GM21515 (cell line): Measurements from ENCODE around the gene KRT79.

Source experiments
- ATAC-seq: cut with Tn5 transposase; IDR thresholded peaks from one replicate; pipeline ENCODE4 v1.9.1; 2021; ENCODE audit not compliant: unreplicated experiment

Gene KRT79

DNA sequence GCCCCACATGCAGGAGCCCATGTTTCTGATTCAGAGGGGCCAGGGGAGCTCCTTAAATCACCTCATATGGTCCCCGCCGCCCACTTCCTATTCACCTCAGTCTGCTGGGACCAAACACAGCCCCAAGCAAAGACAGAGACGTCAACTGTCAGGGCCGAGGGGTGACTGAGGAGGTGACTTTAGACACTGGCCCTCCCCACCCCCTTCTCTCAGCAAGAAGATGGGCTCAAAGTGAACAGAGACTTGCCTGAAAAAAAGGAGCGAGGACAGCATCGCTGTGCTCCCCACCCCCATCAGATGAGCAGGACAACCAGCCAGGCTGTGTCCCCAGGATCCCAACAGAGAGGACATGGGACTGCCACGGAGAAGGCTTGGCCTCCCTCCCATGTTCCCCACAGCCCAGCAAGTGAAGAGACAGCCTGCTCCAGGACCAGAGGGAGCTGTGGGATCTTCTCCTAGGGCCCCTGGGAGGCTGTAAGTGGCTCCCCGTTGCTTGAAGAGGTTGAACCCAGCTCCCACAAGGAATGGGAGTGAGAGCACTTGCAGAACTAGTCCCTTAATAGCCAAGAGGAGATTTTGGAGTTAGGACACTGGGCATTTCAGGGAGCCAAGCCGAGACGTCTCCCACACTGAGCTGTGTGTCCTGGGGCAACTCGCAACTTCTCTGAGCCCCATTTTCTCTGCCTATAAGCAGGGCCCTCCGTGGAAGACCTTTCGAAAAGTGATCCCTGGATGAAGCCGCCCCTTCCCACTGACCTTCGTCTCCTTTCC, 1.3 kb upstream of the KRT79 start:
- ATAC-seq = no peak

DNA sequence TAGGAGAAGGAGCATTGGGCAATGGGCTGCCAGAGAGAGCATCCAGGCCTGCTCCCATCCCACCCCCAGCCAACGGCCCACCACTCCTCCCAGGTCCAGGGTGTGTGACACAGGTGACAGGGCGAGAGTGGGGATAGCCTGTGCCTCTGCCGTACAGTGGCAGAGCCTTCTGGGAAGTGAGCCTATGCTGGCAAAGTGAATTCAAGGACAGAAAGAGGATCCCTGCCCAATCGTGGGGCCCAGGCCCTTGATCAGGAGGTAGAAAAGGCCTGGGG, 553 bp upstream of the KRT79 start:
- ATAC-seq = no peak

DNA sequence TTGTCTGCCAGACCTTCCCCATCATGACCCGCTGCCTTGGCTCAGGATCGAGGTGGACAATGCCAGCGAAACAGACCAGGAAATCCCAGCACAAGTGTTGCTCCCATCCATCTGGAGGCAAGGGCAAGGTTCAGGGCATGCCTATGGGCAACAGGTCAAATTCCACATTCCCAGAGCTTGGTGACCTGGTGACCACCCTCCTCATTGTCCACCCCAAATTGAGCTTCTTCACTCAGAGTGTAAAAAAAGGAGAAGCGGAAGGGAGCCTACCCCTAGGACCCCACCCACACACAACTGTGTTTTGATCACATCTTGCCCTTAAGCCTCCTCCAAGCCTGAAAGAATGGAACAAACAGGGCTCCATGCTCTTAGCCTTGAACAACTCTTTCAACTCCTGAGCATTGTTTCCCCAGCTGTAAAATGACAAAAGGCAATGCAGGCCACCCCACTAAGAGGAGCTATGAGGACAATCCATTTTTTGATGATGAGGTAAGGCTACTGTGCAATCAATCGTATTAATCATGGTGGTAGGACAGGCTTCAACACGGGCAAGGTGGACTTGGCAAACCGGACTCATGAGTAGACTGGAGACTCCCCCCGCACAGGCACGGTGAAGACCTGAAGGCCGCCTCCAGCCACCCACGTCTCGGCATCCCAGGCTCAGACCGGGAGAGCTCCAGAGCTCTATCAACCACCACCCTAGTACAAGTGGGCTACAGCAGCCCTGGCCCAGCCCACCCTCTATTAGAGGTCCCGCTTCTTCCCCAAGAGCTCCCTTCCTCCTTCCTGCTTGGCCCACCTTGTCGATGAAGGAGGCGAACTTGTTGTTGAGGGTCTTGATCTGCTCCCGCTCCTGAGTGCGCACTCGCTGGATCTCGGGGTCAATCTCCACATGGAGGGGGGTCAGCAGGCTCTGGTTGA, 866 bp downstream of the KRT79 start:
- no peak for ATAC-seq

DNA sequence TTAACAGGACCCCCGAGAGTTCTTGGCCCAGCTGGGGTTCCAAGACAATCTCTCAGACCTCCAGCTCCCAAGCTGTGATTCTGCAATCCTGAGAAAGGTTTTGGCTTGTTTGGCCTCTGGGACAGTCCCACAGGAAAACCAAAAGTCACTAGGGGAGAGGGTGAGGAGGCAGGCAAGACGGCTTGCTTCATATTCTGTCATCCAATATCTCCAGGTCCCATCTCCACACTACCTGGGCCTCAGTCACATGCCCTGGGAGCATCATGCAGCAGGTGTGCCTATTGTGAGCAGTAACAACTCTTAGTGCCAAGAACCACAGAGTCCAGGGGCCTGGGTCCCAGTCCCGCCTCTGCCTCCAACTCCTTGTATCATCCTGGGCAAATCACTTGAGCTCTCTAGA, 1.7 kb downstream of the KRT79 start:
- no peak for ATAC-seq

DNA sequence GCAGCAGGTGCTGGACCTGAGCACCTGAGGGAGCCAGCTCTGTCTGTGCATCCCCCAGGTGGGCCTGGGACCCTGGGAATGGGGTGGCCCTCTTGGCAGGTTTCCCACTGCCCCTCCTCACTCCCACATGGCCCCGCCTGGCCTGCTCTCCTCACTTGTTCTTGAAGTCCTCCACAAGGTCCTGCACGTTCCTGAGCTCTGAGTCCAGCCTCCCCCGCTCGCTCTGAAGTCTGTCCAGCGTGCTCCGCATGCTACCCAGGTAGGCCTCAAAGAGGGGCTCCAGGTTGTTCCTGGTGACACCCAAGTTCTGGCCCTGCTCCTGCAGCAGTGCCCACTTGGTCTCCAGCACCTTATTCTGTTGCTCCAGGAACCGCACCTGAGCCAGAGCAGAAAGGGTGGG, 2.9 kb downstream of the KRT79 start:
- no peak for ATAC-seq

DNA sequence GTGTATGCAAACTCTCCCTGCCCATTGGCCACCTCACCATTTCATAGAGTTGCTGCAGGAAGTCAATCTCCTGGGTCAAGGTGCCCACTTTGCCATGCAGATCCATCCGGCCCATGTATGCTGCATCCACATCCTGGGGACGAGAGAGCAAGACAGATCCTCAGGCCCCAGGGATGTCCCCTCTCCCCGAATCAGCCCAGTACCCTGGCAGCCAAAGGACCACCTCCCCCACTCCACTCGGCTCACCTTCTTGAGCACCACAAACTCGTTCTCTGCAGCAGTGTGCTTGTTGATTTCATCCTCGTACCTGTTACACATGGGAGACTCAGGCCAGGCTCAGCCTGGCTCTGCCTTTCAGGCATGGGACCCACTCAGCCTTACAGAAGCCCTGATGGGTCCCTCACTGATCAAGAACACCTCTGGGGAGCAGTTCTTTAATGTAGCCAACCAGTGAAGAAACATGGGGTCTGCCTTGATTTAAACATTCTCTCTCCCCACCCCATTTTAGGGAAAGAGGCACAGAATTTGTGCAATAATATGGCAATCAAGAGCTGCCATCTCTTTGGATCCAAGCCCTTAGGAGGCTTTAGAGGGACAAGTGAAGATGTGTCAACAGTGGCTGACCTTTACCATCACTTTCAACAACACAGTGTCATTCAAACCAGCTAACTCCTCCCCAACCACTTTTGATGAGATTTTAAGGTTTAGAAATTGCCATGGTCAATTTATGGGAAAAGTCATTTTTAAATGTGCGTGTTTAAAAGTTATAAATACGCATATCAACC, 3.9 kb downstream of the KRT79 start:
- ATAC-seq = no peak

DNA sequence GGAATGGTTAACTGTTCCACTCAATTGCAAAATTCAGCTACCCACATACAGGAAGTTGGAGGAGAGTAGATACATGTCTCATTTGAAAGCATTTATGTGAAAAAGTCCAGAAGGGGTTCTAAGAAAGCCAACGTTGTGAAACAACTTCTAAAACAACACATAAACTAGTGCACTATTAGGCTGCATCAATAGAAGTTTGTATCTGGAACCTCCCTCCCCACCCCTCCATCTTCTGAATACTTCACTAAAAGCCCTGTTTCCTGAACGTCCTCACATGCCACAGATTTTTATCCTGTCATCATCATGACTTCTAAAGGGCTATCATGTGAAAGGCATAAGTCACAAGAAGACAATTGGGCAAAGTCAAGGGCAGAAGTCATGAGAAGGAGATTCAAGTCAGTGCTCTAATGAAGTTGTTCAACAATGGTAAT, 5.5 kb downstream of the KRT79 start:
- ATAC-seq = no peak

DNA sequence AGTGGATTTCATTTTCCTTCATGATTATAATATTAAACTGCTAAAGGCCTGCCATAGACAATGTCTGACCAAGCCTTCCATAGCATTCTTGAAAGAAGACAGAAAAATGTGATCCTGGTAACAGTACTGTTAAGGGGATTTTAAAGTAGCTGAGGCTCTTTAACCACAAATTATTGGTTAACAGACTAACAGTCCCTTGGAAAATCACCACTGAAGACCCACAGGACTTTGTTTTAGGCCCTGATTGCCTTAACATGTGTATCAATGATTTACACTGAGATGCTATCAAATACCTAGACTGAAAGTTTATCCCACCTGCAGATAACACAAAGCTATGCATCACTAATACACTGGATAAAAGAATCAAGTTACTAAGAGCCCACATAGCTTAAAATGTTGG, 6.0 kb downstream of the KRT79 start:
- ATAC-seq = no peak

DNA sequence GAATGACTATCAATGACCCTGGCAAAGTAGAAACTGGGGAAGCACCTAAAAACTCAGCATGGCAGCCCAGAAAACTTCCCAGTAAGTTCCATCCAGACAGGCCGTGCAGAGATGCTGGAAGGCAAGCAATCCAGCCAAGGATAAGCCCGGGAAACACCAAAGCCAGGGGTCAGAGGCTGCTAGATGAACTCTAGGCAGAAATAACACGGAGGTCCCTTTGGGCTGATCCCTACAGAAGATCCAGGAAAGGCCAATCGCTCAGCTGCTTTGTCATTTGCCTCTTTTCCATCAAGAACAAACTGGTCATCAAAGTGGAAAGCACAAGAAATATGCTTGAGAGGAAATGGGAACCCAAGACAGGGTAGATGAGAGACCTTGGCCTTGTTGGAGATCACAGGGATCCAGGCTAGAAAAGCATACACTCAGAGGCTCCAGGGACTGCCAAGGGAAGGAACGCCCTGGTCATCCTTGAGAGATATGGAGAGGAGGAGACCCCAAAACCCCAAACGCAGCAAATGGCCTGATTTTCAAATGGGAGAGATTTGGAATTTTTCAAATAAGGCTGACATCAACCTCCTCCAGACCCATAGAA, 6.5 kb downstream of the KRT79 start:
- no peak for ATAC-seq

DNA sequence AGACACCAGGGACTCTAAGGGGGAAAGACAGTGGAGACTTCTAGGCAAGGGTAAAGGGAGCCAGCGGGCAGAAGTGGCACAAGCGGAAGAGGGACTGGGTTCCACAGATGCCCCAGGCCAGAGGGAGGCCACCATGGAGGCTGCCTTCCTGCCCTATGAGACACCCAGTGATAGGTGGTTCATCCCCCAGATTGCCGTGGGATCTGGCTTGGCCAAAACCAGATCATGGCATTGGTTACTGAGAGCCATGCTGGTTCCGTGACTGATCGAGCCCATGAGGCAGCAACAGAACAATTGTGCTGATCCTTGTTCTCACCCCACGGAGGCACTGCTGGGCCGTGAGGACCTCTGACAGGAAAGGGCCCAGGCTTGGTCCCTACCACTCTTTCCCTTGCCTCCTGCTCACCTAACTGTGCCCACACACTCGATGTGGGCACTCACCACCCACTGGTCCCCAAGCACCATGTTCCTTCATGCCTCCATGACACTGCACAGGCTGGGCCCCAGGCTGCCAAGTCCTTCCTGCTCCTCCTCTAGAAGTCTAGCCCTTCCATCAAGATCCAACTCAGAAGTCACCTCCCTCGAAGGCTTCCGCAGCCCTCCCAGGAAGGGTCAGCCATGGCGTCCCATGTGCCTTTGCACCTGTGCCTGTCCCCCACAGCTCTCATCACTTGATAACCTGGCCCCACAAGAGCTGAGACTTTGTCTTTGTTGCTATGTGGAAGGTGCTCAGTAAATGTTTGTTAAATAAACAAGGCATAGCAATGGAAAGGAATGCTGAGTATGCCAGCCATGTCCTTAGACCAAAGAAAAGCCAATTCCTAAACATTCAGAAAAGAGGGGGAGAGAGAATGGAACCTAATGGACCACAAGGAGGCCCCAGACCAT, 7.3 kb downstream of the KRT79 start:
- no peak for ATAC-seq

DNA sequence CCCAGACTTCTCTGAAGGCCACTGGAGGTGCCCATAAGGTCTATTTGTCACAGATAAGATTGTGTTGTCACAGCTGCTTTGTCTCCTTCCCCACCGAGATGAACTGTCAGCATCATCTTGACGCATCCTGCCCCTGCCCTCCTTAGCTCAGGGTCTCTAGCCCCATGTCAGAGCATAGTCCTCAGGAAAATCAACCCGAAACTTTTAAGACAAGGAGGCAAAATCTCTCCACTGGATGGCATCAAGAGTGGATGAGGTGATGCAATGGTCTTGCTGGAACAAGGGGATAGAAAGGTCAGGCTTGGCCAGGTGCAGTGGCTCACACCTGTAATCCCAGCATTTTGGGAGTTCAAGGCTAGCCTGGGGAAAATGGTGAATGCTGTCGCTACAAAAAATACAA, 8.2 kb downstream of the KRT79 start:
- no peak for ATAC-seq

DNA sequence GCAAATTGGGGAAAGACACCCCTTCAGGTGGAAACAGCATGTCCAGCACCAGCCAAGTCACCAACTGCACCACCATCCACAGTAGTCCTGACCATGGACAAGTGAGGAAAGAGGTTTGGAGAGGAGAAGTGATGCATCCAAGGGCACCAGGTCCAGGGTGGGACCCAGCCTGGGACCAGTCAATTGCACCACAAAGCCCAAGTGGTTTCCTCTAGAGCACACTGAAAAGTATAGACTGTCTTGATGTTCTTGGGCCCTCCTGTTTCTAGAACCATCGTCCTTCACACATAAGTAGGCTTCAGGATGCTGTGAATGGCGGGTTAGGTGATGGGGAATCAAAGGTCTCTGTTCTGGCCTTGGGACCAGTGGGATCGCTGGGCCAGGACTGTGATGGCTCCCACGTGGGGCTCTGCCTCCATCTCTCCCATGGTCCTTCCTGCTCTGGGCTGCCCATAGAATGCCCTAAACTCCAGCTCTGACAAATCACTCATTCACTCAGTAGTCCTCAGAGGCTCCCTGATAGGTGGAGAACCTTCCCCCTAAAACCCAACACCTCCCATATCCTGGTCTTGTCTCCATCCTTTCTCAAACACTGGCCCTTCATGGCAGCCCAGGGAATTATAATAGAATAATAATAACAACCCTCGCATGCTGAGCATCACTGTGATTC, 9.2 kb downstream of the KRT79 start:
- no peak for ATAC-seq

DNA sequence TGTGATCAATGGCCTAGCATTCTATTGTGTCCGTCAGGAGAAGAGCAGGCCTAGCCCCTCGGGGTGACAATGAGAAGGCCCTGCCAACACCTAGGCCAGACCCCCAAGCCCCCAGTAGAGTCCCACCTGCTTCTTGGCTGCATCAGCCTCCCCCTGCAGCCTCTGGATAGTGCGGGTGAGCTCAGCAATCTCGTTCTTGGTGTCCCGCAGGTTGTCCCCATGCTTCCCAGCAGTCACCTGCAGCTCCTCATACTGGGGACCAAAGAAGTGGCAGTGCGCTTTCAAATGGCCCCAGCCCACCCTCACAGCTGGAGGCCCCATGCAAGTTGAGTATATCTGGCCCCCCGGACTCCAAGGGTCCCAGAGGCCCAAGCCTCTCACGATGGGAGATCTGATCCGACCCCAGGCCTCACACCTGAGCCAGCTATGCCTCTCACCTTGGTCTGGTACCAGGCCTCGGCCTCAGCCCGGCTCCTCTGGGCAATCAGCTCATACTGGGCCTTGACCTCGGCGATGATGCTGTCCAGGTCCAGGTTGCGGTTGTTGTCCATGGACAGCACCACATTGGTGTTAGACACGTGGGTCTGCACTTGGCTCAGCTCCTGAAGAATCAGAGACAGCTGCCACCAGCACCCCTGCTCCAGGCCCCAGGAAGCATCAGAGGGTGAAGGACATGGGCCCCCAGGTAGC, 10.2 kb downstream of the KRT79 start:
- no peak for ATAC-seq

DNA sequence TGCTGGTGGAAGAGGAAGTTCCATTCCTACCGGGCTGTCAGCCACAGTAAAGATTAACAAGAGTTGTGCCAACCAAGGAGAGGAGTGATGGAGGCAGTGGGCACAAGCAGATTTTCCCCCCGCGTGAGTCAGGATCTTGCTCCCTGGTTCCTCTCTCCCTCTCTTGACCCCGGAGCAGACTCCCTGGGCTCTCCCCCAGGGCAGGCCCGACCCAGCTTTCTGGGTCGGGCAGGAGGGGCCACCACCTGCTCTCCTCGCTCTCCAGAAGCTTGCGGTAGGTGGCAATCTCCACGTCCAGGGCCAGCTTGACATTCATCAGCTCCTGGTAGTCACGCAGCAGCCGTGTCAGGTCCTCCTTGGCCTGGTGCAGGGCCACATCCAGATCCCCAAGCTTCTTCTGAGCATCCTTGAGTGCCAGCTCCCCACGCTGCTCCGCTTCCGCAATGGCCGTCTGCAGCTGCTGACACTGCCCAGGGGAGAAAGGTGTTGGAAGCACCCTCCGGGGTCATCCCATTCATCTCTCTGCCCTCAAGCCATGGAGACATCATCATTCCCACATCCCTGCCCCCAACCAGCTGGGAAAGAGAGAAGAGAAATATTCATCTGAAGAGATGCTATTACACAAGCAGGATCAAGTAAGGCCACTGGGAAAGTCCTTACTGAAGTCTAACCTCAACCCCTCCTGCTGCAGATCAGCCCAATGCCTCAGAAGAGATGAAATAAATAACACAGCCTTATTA, 11.2 kb downstream of the KRT79 start:
- no peak for ATAC-seq

DNA sequence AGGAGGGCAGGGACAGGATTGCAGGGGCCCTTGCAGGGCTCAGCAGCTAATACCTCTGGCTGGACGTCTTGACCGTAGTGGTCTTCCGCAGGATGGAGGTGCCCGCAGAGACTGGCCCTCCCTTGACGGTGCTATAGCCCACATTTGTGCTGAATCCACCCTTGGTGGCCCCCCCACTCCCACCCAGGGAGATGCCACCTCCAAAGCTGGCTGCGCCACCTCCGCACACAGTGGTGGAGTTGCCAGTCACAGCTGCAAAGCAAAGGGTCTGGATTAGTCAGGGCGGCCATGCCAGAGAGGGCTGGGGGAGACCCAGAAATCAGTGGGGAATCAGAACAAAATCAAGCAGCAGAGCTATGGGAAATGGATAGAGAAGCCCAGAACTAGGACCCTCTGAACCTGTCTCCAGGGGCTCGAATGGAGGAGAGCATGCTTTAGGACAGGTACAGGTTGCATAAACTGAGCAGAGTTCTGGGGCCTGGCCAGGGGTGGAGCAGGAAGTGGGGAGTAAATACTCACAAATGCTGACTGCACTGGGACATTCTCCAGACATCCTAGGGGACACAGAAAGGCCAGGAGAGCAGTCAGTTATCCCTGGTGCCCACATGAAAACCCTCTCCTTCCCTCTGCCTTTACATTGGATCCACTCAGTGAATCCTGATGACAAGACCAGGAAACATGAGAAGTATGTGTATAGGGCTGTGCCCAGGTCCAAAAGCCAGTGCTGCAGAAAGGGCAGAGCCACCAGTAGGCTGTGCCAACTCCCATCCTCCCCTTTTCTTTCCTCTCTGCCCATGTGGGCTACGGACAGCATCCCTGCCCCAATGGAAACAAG, 12.1 kb downstream of the KRT79 start:
- ATAC-seq = no peak

DNA sequence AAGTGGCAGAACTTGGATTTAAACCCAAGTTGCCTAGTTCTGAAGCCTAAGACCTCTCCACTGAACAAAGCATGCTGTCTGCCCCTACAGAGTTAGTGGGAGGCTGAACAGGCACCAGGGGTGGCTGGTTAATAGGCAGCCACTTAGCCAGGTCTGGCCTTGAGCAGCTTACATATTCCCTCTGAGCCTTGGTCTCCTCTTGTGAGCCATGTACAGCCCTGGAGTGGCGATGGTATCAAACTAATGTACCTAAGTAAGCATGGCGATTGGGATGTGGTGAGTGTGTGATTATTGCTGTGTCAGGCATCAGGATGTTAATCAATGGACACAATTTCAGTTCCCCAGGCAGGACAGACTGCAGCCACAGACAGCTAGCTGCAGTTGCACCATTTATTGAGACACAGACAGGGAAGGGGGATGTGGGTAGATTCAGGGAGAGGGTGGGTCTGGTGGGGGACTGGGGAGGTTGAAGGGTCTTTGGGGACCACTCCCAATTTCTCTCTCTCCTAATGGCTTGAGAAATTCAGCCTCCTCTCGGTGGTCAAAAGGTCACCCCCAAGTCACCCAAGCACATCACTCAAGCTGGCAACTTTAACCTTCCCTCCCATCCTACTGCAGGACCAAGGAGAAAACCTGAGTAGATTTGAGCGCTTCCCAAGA, 12.9 kb downstream of the KRT79 start:
- ATAC-seq = no peak

DNA sequence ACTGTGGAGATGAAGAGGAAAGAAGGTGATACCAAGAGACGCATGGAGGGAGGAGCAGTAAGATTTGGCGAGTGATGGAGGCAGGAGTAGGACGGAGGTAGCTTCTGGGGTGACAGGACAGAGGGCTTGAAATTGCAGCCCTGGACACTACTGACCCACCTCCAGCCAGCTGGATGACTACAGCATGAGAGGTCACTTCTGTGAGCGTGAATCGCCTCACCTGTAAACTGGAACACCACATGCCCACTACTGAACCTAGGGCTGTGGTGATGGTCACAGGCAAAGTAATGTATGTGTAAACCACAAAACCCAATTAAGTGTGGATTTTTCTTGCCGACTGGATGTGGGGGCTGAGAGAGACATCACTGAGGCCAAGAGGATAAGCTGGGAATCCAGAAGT, 13.6 kb downstream of the KRT79 start:
- no peak for ATAC-seq
